Esophagus squamous epithelium (tissue), 5 donors: Measurements from ENCODE around the gene TOP2B. TPM values are rescaled to one million over a fixed set of nuclear protein-coding genes. Genes with fewer than 3 reads are reported as not detected.

ENCODE experiments used
- DNase-seq: peaks from one replicate; lab custom pipeline; 2025; lab: John Stamatoyannopoulos, UW
- H3K27ac ChIP-seq, 4 donors: fragments of 200-600 bp; sonication (generic); one replicate each; pipeline ENCODE4 v1.5.1; 2016 to 2019; ENCODE audit warnings: mild to moderate bottlenecking in 1 of 4
- H3K27me3 ChIP-seq, 4 donors: fragments of 200-600 bp; sonication (generic); 1 replicate in 3 of 4; 2 replicates in 1 of 4; pipeline versions ENCODE4 v1.5.1 to v1.6.0; 2017 to 2021; ENCODE audit warnings: antibody characterized with exemption in 1 of 4
- H3K36me3 ChIP-seq, 3 donors: fragments of 200-600 bp; sonication (generic); one replicate each; pipeline ENCODE4 v1.5.1; 2016 to 2019
- H3K4me1 ChIP-seq, 3 donors: fragments of 200-600 bp; sonication (generic); one replicate each; pipeline ENCODE4 v1.5.1; 2017 to 2019
- H3K4me3 ChIP-seq, 4 donors: fragments of 200-600 bp; sonication (generic); 1 replicate in 3 of 4; 2 replicates in 1 of 4; pipeline ENCODE4 v1.5.1; 2016 to 2019; ENCODE audit warnings: mild to moderate bottlenecking in 2 of 4, moderate library complexity in 1 of 4
- H3K9me3 ChIP-seq, 3 donors: fragments of 200-600 bp; sonication (generic); one replicate each; pipeline ENCODE4 v1.5.1; 2016 to 2019
- POLR2A ChIP-seq, 4 donors: fragments of 450-650 bp; IDR thresholded peaks; one replicate each; pipeline ENCODE4 v1.6.1; 2017; ENCODE audit warnings: antibody characterized with exemption in 4 of 4, mild to moderate bottlenecking in 4 of 4, moderate library complexity in 3 of 4
- WGBS, 2 donors: methylation state at CpG; one replicate each; pipeline ENCODE4 v1.1.5; 2018; 5-methylcytosine and 5-hydroxymethylcytosine counted together
- intact Hi-C: fragments of 100-400 bp; cut with DNase I; formaldehyde crosslinking; loops from one replicate; pipeline ENCODE4 v1.15.0; 2022
- total RNA-seq, 4 donors: library from RNA; depleted of rRNA; stranded (reverse); fragments of >200 nt; gene quantifications; one replicate each; pipeline ENCODE4 v1.1.0, GENCODE V29; 2016
- TF ChIP-seq, protein P1 (sequence below), 6 experiments: fragments of 450-650 bp in 4 of 6; fragments of 200-600 bp in 2 of 6; sonication (generic) in 2 of 6; IDR thresholded peaks; one replicate each; pipeline ENCODE4 v1.5.1; 2016 to 2019; ENCODE audit warnings: antibody characterized with exemption in 6 of 6, mild to moderate bottlenecking in 4 of 6, moderate library complexity in 4 of 6
- donor health status: DM: yes; HTN: yes; CAD: no.

The TOP2B gene
- total RNA-seq, 4 donors from 2014 or later: 47.6 to 89.8 (median 67.4) TPM

DNA sequence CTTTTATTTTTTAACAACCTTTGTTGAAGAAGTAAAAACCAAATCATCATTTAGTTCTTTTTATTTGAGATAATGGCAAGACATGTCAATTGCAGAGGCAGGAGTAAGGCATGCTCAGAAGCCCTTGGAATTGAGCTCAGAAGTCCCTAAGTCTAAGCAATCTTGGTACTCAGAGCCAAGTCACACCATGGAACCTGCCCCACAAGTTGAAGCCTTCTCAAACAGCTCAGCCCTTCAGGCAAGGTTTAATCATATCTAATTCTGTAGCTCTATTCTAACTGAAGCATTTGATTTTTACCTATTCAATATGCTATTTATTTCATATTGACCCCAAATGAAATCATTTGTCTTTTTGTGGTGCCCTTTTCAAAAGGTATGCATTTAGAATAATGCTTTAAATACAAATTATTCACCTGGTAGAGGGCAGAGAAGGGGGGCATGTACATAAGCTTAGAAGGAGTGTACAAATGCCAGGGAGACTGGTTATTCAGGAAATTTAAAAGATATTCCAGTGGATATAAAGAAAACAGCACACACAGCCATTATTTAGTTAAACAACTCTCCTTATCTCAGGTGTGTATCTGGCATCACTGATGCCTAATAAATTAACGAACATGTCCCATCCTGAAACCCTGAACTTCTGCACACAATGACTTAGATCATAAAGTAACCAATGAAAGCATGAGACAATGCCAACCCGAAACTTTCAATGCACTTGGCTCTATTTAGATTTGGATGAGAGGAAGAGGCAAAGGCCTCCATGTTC is 26.2 kb upstream of the TOP2B start:
- no peaks in the 10 kb centered on the region for H3K9me3 ChIP-seq
- peaks cover 0 to 33% (median 14%) of the 10 kb centered on the region in 3 donors for H3K4me1 ChIP-seq
- H3K27ac ChIP-seq: peak overlapping the region in 2 of 4 donors; percentile 55 to 60
- H3K4me3 ChIP-seq: no peak overlapping the region
- H3K27me3 ChIP-seq: no peaks in the 10 kb centered on the region
- intact Hi-C loops: no loop called here
- WGBS, 2 donors: 42 to 46% methylated on average over 2 of the region's 2 CpGs
- H3K36me3 ChIP-seq: no peaks in the 10 kb centered on the region
- no peak for TF ChIP-seq POLR2A (IDR thresholded peaks at IDR 0.05)
- TF ChIP-seq, protein P1, sequence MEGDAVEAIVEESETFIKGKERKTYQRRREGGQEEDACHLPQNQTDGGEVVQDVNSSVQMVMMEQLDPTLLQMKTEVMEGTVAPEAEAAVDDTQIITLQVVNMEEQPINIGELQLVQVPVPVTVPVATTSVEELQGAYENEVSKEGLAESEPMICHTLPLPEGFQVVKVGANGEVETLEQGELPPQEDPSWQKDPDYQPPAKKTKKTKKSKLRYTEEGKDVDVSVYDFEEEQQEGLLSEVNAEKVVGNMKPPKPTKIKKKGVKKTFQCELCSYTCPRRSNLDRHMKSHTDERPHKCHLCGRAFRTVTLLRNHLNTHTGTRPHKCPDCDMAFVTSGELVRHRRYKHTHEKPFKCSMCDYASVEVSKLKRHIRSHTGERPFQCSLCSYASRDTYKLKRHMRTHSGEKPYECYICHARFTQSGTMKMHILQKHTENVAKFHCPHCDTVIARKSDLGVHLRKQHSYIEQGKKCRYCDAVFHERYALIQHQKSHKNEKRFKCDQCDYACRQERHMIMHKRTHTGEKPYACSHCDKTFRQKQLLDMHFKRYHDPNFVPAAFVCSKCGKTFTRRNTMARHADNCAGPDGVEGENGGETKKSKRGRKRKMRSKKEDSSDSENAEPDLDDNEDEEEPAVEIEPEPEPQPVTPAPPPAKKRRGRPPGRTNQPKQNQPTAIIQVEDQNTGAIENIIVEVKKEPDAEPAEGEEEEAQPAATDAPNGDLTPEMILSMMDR (IDR thresholded peaks at IDR 0.05): no peak
- no peak for DNase-seq

- no peaks in the 10 kb centered on the region for H3K9me3 ChIP-seq
- H3K27me3 ChIP-seq: no peaks in the 10 kb centered on the region
- H3K27ac ChIP-seq: no peak overlapping the region
- DNase-seq: no peak
- WGBS, 2 donors: 55 to 63% methylated on average over 3 of the region's 3 CpGs
- intact Hi-C loops: no loop called here
- peaks cover 0 to 33% (median 14%) of the 10 kb centered on the region in 3 donors for H3K4me1 ChIP-seq
- TF ChIP-seq, protein P1 (IDR thresholded peaks at IDR 0.05): no peak
- no peak for TF ChIP-seq POLR2A (IDR thresholded peaks at IDR 0.05)
- no peak overlapping the region for H3K4me3 ChIP-seq
- H3K36me3 ChIP-seq: no peaks in the 10 kb centered on the region
Observed at GRCh38 chr3:25689226-25689625, 24.5 kb upstream of the TOP2B start.

- Histone ChIP-seq H3K27me3 (no peaks in the 10 kb centered on the region), H3K9me3 (no peaks in the 10 kb centered on the region), H3K4me3 (no peak overlapping the region), H3K4me1 (peaks cover 0 to 33% (median 14%) of the 10 kb centered on the region in 3 donors), H3K27ac (no peak overlapping the region), H3K36me3 (no peaks in the 10 kb centered on the region)
- no peak for DNase-seq
- WGBS, 2 donors: 100% methylated on average over 1 of the region's 1 CpG
- intact Hi-C loops: no loop called here
- TF ChIP-seq, protein P1 (IDR thresholded peaks at IDR 0.05): no peak
- no peak for TF ChIP-seq POLR2A (IDR thresholded peaks at IDR 0.05)
Observed at GRCh38 chr3:25687742-25688141, 23.0 kb upstream of the TOP2B start.

- H3K4me3 ChIP-seq: no peak overlapping the region
- H3K4me1 ChIP-seq: peaks cover 0 to 24% (median 13%) of the 10 kb centered on the region in 3 donors
- H3K36me3 ChIP-seq: no peaks in the 10 kb centered on the region
- H3K9me3 ChIP-seq: no peaks in the 10 kb centered on the region
- intact Hi-C loops: no loop called here
- no peak for DNase-seq
- no peaks in the 10 kb centered on the region for H3K27me3 ChIP-seq
- WGBS, 2 donors: 94 to 95% methylated on average over 16 to 21 of the region's 23 CpGs
- TF ChIP-seq, protein P1 (IDR thresholded peaks at IDR 0.05): no peak
- TF ChIP-seq POLR2A (IDR thresholded peaks at IDR 0.05): no peak
- no peak overlapping the region for H3K27ac ChIP-seq
Observed at GRCh38 chr3:25686766-25687165, 22.1 kb upstream of the TOP2B start.

GRCh38 chr3:25683882-25684281 is 19.2 kb upstream of the TOP2B start:
- H3K27me3 ChIP-seq: no peaks in the 10 kb centered on the region
- no peak for TF ChIP-seq POLR2A (IDR thresholded peaks at IDR 0.05)
- TF ChIP-seq, protein P1 (IDR thresholded peaks at IDR 0.05): no peak
- H3K9me3 ChIP-seq: no peaks in the 10 kb centered on the region
- 81 to 87% methylated on average over 2 of the region's 2 CpGs for WGBS, 2 donors
- intact Hi-C loops: no loop called here
- H3K4me1 ChIP-seq: no peaks in the 10 kb centered on the region
- no peak overlapping the region for H3K27ac ChIP-seq
- H3K4me3 ChIP-seq: no peak overlapping the region
- no peak for DNase-seq
- H3K36me3 ChIP-seq: no peaks in the 10 kb centered on the region
